Heart left ventricle (tissue), 13 donors: ENCODE data around the gene ATAD3B.

ENCODE experiments used
- CTCF ChIP-seq, 12 donors: fragments of 200-600 bp; sonication (generic) in 4 of 12; IDR thresholded peaks; one replicate each; pipeline versions ENCODE4 v1.5.0 to v1.8.0; 2018 to 2022; ENCODE audit warnings: antibody characterized with exemption in 12 of 12, mild to moderate bottlenecking in 5 of 12
- POLR2A ChIP-seq, 2 donors: fragments of 450-650 bp; IDR thresholded peaks; one replicate each; pipeline ENCODE4 v1.6.1; 2017; ENCODE audit warnings: antibody characterized with exemption in 2 of 2, mild to moderate bottlenecking in 2 of 2, moderate library complexity in 2 of 2
- donor health status: ischemic (EF 13 %, LVEDD 7.1; RV severe dilation, severe dysfunction).
- donor health status: DM: no; HTN: yes; CAD: no.
- donor health status: DM: no; HTN: no; CAD: no.
- donor health status: ischemic (EF 25% LVEDD 6.9; RV normal size, moderate dysfunction).
- donor health status: ischemic (EF 25% LVEDD 5.7; RV mildly dilated, moderate dysfunction).
- donor health status: ischemic (EF 35%, LVEDD 5.7; RV mildly dilated, moderate dysfunction).
- donor health status: nonischemic (EF 11% LVEDD 7.7; RV severe dilation, severe dysfunction).
- donor health status: DM: yes; HTN: yes; CAD: no.
- donor health status: PGD.
- donor health status: ischemic (EF 29% LVEDD 5.4; RV normal size, mild dysfunction).
- donor health status: nonischemic (EF 23%, LVEDD 6.1; RV moderate dilation, normal function).

DNA sequence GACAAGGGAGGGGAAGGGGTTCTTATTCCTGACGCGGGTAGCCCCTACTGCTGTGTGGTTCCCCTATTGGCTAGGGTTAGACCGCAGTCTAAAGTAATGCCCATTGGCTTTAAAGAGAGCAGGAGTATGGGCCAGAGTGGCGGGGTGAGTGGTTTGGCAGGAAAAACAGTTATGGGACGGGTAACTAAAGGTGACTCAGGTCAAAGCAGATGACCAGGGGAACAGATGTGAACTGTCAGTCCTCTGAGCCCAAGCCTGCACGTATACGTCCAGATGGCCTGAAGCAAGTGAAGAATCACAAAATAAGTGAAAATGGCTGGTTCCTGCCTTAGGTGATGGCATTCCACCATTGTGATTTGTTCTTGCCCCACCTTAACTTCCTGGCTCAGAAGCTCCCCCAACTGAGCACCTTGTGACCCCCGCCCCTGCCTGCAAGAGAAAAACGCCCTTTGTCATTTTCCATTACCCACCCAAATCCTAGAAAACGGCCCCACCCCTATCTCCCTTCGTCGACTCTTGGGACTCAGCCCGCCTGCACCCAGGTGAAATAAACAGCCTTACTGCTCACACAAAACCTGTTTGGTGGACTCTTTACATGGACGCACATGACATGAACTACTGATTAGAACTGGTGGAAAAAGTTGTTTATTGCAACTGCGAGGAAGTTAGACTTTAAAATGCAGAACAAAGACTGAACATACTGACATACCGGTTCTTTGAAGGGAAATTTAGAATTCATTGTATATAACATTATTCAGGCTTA is 758 bp upstream of the ATAD3B start:
- TF ChIP-seq CTCF (IDR thresholded peaks at IDR 0.05) (no peak), POLR2A (IDR thresholded peaks at IDR 0.05) (no peak)
